GM19023 (cell line): ENCODE data around the gene P2RY12.

Experiments used
- ATAC-seq: cut with Tn5 transposase; IDR thresholded peaks from one replicate; pipeline ENCODE4 v1.9.1; 2021; ENCODE audit warnings: mild to moderate bottlenecking, moderate library complexity; ENCODE audit not compliant: unreplicated experiment

P2RY12 gene

DNA sequence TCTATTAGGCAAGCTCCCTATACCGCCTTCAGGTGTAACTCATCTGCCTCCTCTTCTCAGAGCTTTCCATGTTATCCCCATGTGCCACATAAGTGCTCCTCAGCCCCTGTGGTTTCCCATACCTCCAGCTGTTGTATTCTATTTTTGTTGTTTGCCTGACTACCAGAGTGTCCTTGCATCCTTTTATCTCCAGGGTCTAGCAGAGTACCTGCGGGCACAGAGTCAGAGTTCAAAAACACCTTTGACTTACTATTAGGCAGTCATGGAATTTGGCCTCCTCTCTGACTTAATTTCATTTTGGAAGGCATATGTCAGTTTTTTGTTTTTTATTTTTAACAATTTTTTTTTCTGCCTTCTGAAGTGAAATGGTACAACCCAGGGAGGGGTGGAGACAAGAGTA is 75.0 kb downstream of the P2RY12 start:
- ATAC-seq, result no peak

DNA sequence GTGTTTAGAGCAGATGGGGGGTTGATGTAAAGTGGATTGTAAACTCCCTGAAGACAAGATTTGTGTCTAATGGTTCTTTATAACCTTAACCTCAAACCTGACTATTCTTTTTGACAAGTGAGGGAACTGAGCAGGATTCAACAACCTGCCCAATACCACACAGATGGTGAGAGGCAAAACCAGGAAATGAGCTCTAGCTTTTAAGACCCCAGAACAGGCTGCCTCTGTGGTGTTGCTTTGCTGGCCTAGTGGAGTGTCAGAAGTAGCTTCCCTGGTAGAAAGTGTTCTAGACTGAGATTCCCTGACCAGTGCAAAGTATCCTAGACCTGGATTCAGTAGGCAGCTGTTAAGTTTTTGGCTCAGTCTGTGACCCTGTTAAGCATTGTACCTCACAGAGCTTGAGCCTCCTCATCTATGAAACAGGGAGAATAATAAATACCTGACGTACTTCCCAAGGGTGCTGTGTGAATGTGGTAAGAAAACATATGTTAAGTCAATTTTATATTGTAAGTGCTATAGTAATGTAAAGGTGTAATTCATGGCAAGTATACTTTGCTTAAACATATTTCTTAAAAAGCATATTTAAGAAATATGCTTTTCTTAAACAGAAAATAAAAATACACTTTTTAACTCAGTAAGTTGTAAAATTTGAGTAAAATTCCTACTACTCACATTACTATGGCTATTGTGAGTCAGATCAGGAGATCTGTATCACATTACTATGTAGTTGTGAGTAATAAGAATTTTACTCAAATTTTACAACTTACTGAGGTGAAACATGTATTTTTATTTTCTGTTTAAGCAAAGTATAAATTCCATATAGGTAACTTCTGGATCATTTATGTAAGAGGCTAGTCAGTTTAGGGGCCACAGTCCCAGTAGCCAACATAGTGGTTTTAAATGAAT is 76.7 kb downstream of the P2RY12 start:
- ATAC-seq, result no peak

DNA sequence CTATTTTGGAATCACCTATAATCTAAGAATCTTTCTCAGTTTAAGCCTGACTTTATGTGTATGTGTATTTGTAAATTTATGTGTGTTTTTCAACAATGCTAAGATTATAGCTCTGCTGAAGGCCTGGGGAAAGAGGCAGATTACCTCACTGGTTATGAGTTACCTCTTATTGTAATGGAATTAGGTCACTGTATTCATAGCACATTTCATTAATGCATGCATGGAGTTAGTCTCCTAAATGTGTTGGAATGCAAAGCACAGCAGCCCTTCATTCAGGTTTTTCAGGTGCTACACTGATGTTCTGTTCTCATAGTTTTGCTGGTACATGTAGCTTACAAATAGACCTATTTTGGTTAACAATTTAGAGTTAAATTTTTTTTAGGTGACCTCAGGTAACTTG is 77.4 kb downstream of the P2RY12 start:
- ATAC-seq, result no peak

DNA sequence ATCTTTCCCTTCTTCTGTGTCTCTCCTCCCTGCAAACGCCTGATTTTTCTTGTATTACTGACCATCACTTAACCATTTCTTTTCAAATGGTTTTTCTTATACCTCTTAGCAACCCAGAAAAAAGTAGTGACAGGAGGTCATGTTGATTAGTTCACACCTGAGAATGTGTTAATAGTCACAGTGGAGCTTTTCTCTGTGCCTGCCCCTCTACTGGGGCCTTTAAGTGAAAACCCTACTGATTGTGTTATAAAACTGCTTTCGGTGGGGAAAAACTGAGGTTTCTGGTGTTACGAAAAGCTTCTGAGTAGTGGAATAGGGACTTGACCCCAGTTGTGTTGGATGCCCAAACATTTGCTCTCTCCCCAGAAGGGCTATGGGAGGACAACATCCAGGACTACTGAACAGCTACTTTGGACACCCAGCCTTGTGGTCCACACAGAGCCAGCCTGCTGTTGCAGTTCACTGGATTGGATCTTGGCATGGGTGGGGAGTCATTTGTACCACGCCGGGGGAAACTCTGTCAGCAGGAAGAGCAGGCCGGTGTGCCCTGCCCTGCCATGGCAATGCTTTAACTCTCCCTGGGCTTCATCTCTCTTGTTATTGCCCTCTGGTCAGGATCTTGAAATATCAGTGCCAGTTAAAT is 78.3 kb downstream of the P2RY12 start:
- ATAC-seq, result no peak

DNA sequence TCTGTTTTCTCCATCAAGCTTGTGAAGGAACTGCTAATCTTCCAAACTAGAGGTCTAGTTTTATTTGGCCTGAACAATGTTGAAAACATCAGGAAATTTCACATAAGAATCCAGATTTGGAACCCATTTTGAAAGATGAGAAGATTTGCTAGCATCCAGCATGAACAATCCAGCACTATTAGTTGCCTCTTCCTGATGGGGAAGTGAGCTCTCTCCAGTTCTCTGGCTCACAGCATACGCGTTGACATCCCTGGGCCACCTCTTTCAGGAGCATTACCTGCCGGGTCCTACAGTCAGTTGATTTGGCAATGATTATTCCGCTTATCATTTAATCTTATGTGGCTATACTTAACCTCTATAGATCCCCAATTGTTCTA is 78.8 kb downstream of the P2RY12 start:
- no peak for ATAC-seq

DNA sequence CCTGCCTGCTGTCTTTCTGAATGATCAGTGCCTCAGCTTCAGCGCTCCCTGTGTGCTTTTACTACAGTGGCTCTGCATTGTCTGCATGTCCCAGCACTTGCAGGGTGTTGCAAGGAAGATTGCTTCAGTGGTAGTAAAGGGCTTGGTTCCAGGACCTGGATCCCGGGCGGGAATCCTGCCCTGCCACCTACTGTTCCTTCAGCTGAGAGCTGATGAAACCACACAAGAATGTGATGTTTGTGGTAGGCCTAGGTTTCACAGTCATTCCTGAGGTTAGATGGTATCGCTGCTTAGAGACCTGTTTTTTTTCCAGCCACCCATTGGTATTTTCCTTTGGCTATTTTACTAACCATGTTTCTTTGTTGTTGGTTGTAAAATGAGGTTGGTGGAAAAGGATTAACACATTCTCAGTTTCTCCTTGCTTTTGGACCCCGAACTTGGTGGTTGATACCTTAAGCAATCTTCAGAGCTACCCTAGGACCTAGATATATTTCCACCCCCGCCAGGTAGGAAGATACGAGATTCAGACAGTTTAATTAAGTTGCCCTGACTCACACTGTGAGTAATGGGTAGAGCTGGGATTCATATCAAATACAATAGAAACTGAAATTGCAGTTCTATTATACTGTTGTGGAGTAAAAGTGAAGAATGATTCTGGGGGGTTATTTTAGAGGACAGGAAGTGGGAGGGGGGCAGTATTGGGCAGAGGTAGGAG is 79.3 kb downstream of the P2RY12 start:
- ATAC-seq, result no peak

DNA sequence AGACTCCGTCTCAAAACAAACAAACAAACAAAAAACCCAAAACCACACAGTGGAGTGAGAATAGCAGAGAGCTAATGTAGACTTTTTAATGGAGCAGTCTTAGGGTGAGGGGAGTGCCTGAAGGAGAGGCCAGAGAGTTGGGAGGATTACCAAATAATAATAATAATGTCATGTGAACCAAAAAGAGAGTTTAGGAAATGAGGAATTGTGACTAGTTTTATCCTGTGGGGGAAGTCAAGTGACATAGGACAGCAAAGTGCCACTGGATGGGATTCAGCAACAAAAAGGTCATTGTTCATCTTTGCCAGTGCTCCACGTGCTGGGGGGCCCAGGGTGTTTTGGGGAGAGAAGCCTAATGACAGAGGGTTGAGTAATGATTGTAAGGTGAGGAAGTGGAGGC is 80.8 kb downstream of the P2RY12 start:
- ATAC-seq, result no peak

DNA sequence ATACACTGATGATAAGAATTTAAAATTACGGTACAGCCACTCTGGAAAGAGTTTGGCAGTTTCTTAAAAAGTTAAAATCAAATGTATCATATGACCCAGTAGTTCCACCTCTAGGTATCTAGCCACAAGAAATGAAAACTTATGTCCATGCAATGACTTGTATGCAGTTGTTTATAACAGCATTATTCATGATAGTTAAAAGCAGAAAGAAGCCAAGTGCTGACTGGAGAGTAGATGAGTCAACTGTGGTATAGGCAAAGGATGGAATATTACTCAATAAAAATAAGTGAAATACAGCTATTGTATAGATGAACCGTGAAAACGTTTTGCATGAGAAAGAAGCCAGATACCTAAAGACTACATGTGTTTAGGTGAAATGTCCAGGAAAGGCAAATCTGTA is 82.8 kb downstream of the P2RY12 start:
- no peak for ATAC-seq

DNA sequence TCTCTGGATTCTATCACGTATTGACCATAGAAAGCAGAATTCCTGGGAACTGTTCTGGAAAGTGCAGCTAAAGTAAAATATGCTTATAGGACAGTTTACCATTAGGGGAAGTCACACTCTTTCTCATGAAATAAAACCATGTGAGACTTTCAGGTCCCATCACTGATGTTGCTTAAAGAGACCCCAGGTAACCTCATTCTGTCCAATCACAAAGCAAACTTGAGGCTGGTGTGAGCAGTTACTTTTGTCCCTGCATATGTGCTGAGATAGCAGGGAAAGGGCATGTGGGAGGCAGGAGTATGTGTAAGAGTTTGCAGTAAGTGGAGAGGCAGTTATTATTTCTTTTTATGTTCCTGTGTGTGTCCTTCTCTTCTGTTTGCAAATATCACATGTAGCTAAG is 84.0 kb downstream of the P2RY12 start:
- ATAC-seq, result no peak

DNA sequence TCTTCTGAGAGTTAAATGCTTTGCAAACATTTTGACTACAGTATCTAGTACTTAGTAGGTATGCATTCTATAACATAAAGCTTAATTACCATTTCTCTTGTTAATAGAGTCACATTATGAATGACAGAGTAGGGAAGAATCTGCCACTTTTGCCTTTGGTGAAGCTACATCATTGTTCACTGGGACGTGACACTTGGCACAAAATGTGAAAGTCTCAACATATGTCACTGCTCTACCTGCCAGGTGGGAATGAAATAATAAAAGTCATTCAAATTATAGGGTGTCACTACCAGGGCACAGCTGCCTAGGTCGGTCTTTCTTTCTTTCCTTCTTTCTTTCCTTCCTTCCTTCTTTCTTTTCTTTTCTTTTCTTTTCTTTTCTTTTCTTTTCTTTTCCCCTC is 85.5 kb downstream of the P2RY12 start:
- no peak for ATAC-seq

DNA sequence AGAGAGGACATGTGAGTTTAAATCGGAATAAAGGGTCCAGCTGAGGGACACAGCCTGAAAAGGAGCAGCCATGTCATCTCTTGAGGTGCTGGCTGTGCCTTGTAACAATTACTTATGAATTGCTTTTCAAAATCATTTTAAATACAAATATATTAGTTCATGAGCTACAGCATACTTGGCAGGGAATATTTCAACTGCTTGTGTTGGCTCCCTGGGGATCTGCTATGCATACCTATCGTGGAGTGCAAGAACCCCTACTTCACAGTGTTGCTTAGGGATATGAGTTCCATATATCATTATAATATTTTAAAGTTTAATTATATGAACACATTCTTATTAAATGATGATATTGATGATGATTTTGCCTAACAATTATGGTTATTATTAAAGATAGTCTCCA is 87.1 kb downstream of the P2RY12 start:
- no peak for ATAC-seq

DNA sequence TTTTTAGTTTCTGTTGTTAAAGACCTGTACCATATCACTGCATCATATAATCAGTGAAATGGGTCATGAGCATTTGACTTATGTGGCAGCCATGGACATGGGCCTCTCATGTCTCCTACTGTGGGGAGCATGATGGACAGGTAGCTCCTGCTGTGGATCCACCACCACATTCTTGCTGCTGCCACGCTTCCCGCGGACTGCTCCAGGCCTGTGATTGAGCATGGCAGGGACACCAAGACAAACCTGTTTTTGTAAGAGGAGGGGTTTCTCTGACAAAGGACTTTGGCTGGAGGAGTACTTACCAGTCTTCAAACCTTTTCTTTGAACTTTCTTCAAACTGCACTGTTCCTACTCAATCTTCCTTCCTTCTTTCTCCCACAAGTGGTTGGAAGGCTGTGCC is 88.3 kb downstream of the P2RY12 start:
- no peak for ATAC-seq

DNA sequence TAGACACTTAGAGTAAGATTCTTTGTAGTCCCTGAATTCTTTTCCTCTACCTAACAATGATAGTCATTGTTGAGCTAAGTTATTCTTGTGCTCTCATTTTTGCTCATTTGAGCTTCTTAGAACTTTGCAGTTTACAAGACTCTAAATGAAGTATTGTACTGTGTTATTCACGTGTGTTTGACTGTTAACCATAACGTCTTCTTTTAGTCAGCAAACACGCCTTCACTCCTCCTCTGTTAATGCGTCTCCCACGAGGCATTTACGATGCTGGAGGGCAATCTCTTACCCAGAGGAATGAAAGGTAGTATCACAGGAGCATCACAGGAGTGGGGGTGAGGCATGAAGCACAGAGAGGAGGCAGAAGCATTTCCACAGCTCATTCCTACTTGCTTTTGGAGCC is 91.4 kb downstream of the P2RY12 start:
- no peak for ATAC-seq

DNA sequence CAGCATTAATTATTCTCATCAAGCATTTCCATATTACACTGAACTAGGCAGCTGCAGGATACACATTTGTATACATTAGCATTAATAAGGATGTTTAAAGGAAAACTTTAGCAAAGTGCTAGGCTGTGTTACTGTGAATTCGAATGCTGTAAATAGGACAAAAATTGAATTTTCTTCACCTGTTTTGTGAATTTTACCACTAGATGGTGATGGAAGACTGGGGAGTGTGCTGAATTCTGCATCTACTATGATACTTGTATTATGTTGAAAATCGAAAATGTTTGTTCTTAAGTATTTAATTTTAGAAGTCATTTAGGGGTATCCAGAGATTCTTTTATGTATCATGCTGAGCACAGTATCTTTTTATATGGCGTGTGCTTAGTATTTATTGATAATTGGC is 93.9 kb downstream of the P2RY12 start:
- ATAC-seq, result no peak

DNA sequence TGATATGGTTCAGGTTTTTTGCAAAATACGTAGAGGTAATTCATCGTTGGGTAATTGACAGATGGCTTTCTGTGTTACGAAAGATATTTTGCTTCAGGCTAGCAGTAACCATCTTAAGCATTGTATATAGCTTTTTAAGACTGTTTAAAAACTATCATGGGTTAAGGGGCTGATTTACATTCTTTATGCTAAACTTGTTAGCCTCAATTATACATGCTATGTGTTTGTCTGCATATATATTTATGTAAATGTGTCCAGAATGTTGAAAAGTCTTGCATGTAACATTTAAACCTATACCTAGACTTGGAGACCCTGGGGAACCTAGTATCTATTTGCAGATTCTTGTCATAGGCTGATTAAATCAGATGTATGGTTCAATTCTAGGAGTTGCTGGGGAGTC is 95.1 kb downstream of the P2RY12 start:
- ATAC-seq, result no peak
